HepG2 (cell line): ENCODE data around the gene UQCR10. TPM values are rescaled to one million over a fixed set of nuclear protein-coding genes. Genes with fewer than 3 reads are reported as not detected.

Experiments used
- AHDC1 ChIP-seq: sonication (generic); formaldehyde crosslinking; IDR thresholded peaks from 2 replicates; pipeline ENCODE4 v1.5.1; 2020; ENCODE audit warnings: mild to moderate bottlenecking, missing genetic modification reagents, borderline replicate concordance
- DZIP1 ChIP-seq: sonication (generic); formaldehyde crosslinking; IDR thresholded peaks from 2 replicates; pipeline ENCODE4 v1.5.0; 2020; ENCODE audit warnings: mild to moderate bottlenecking, missing genetic modification reagents
- EED ChIP-seq: sonication (generic); formaldehyde crosslinking; IDR thresholded peaks from 2 replicates; pipeline ENCODE4 v1.5.0; 2020; ENCODE audit warnings: mild to moderate bottlenecking, missing genetic modification reagents
- GATA4 ChIP-seq: sonication (generic); IDR thresholded peaks from 2 replicates; pipeline ENCODE4 v1.6.1; 2016; ENCODE audit warnings: antibody characterized with exemption, low read depth, borderline replicate concordance
- GLI4 ChIP-seq: sonication (generic); formaldehyde crosslinking; IDR thresholded peaks from 2 replicates; pipeline ENCODE4 v1.5.1; 2020; ENCODE audit warnings: missing genetic modification reagents, mild to moderate bottlenecking, moderate library complexity, borderline replicate concordance
- HDAC2 ChIP-seq: sonication (generic); formaldehyde crosslinking; IDR thresholded peaks from 2 replicates; pipeline ENCODE4 v1.4.0; 2020; ENCODE audit warnings: missing genetic modification reagents
- HMGXB4 ChIP-seq, 2 experiments: sonication (generic) in 1 of 2; formaldehyde crosslinking in 1 of 2; IDR thresholded peaks; 2 replicates each; pipeline versions ENCODE4 v1.4.0 to v1.6.1; 2018 to 2020; ENCODE audit warnings: missing genetic modification reagents in 2 of 2, borderline replicate concordance in 1 of 2, low read depth in 1 of 2, mild to moderate bottlenecking in 1 of 2, missing biosample characterization in 1 of 2
- HNRNPLL ChIP-seq: fragments of 200-400 bp; formaldehyde crosslinking; IDR thresholded peaks from 2 replicates; pipeline ENCODE4 v1.6.1; 2017; ENCODE audit warnings: mild to moderate bottlenecking, low read depth, low read length; ENCODE audit not compliant: poor library complexity, severe bottlenecking
- KLF6 ChIP-seq: IDR thresholded peaks from 2 replicates; pipeline ENCODE4 v1.8.0; 2016; ENCODE audit warnings: missing biosample characterization, missing genetic modification reagents
- MNT ChIP-seq: fragments of 450-650 bp; IDR thresholded peaks from 2 replicates; pipeline ENCODE4 v1.6.1; 2016
- MYC ChIP-seq: sonication (generic); formaldehyde crosslinking; IDR thresholded peaks from 2 replicates; pipeline ENCODE4 v1.9.0; 2021; ENCODE audit warnings: missing genetic modification reagents, borderline replicate concordance
- SOX5 ChIP-seq: IDR thresholded peaks from 2 replicates; pipeline ENCODE4 v1.6.1; 2016; ENCODE audit warnings: borderline replicate concordance
- ZFP1 ChIP-seq: IDR thresholded peaks from 2 replicates; pipeline ENCODE4 v1.6.1; 2016
- ZNF263 ChIP-seq: sonication (generic); formaldehyde crosslinking; IDR thresholded peaks from 2 replicates; pipeline ENCODE4 v1.4.0; 2020; ENCODE audit warnings: missing genetic modification reagents
- ZNF350 ChIP-seq: sonication (generic); formaldehyde crosslinking; IDR thresholded peaks from 2 replicates; pipeline ENCODE4 v1.4.0; 2020; ENCODE audit warnings: mild to moderate bottlenecking, low read depth, missing genetic modification reagents, borderline replicate concordance
- ZNF569 ChIP-seq: sonication (generic); formaldehyde crosslinking; IDR thresholded peaks from 2 replicates; pipeline ENCODE4 v1.5.0; 2020; ENCODE audit warnings: mild to moderate bottlenecking, missing genetic modification reagents, moderate library complexity, borderline replicate concordance
- ZZZ3 ChIP-seq: sonication (generic); formaldehyde crosslinking; IDR thresholded peaks from 2 replicates; pipeline ENCODE4 v1.4.0; 2020; ENCODE audit warnings: missing genetic modification reagents, mild to moderate bottlenecking, borderline replicate concordance
- polyA plus RNA-seq, 8 experiments: library from polyadenylated mRNA; depleted of rRNA in 3 of 8; stranded (reverse) in 7 of 8; unstranded in 1 of 8; fragments of >200 nt; fragmentation: Illumina TruSeq in 4 of 8; extraction: Trizol in 4 of 8; gene quantifications; 2 replicates each; pipeline versions ENCODE4 v1.2.1 to v1.2.3, GENCODE V29; 2011 to 2016; ENCODE audit warnings: low read depth in 4 of 8, missing spikeins in 1 of 8, mixed read lengths in 1 of 8; ENCODE audit not compliant: insufficient read depth in 1 of 8
- total RNA-seq, 5 experiments: library from RNA; depleted of rRNA; stranded (reverse); fragments of >200 nt; fragmentation: Illumina TruSeq; extraction: Trizol; gene quantifications; 2 replicates each; pipeline ENCODE4 v1.2.3, GENCODE V29; 2016; ENCODE audit warnings: low read depth in 1 of 5

The UQCR10 gene
- total and polyA plus RNA-seq, 2 of the 13 experiments (the other 11 are each of a cell fraction or from before 2014, with no cell fraction given), result 225 to 232 TPM

GRCh38 chr22:29799217-29799680 is 32.1 kb downstream of the UQCR10 start (continued):
- no peak for TF ChIP-seq ZZZ3 (CRISPR knock-in tag)
- no peak for TF ChIP-seq ZNF569 (CRISPR knock-in tag)
- peak; percentile 37; the same call in 1 of the 2 replicates for TF ChIP-seq SOX5 (CRISPR knock-in tag)
- TF ChIP-seq DZIP1 (CRISPR knock-in tag), result no peak
- no peak for TF ChIP-seq AHDC1
- 0 out of 2 replicates have a peak, but pooled peaks have one; percentile 69 for TF ChIP-seq ZFP1 (CRISPR knock-in tag)
- TF ChIP-seq MNT, result no peak
- TF ChIP-seq EED, result no peak
- no peak for TF ChIP-seq ZNF263 (CRISPR knock-in tag)
- peak; percentile 27; the same call in 1 of the 2 replicates for TF ChIP-seq GATA4
- peak; percentile 27; the same call in 1 of the 2 replicates for TF ChIP-seq ZNF350 (CRISPR knock-in tag)
- TF ChIP-seq HNRNPLL, result peak; percentile 68
- no peak for TF ChIP-seq MYC (CRISPR knock-in tag)
- peak in 1 of 2 experiments; percentile 28; a peak in 1 of 4 replicates for TF ChIP-seq HMGXB4 (CRISPR knock-in tag; IDR thresholded peaks at IDR 0.05; ENCODE audit: borderline replicate concordance in 1 of 2, low read depth in 1 of 2)
- no peak for TF ChIP-seq GLI4
- TF ChIP-seq HDAC2, result peak; percentile 46; the same call in 1 of the 2 replicates
- TF ChIP-seq KLF6 (CRISPR knock-in tag), result no peak
